Fibroblast of upper back skin (primary cell): ENCODE results near the gene CRTC2.

Experiments
- DNase-seq: peaks from one replicate; pipeline ENCODE4 v3.0.0-alpha.2; 2013

The CRTC2 gene

GRCh38 chr1:153945131-153945794, 13.1 kb downstream of the CRTC2 start:
- no peak for DNase-seq

GRCh38 chr1:153944827-153945117, 13.6 kb downstream of the CRTC2 start:
- no peak for DNase-seq

- DNase-seq, result no peak
Observed at GRCh38 chr1:153944005-153944826, 14.2 kb downstream of the CRTC2 start.

GRCh38 chr1:153942766-153943549, 15.5 kb downstream of the CRTC2 start:
- DNase-seq, result no peak

- DNase-seq, result no peak
Observed at GRCh38 chr1:153941826-153942725, 16.3 kb downstream of the CRTC2 start.

- no peak for DNase-seq
Observed at GRCh38 chr1:153940756-153941155, 17.7 kb downstream of the CRTC2 start.

GRCh38 chr1:153939476-153939875, 18.9 kb downstream of the CRTC2 start:
- no peak for DNase-seq

- no peak for DNase-seq
Observed at GRCh38 chr1:153938996-153939395, 19.4 kb downstream of the CRTC2 start.

- DNase-seq, result no peak
Observed at GRCh38 chr1:153937331-153937730, 21.1 kb downstream of the CRTC2 start.

GRCh38 chr1:153936011-153936802, 22.2 kb downstream of the CRTC2 start:
- no peak for DNase-seq

- DNase-seq, result no peak
Observed at GRCh38 chr1:153934746-153935145, 23.7 kb downstream of the CRTC2 start.

GRCh38 chr1:153933955-153934354, 24.5 kb downstream of the CRTC2 start:
- DNase-seq, result no peak

GRCh38 chr1:153933430-153933829, 25.0 kb downstream of the CRTC2 start:
- DNase-seq, result no peak

- no peak for DNase-seq
Observed at GRCh38 chr1:153932156-153933131, 26.0 kb downstream of the CRTC2 start.

GRCh38 chr1:153929981-153930948, 28.1 kb downstream of the CRTC2 start:
- no peak for DNase-seq

GRCh38 chr1:153929426-153929825, 29.0 kb downstream of the CRTC2 start:
- DNase-seq, result no peak

- DNase-seq, result no peak
Observed at GRCh38 chr1:153928791-153929341, 29.5 kb downstream of the CRTC2 start.

- no peak for DNase-seq
Observed at GRCh38 chr1:153928245-153928644, 30.2 kb downstream of the CRTC2 start.

GRCh38 chr1:153926405-153926804, 32.0 kb downstream of the CRTC2 start:
- no peak for DNase-seq
